Activated CD8-positive, alpha-beta memory T cell treated with anti-CD3 and anti-CD28 coated beads, Interleukin-2, amount 50 U/mL, for 24 hours (primary cell): Measurements from ENCODE around the gene KSR1.
"Not testable (repeated sequence)": the region's sequence is repeated elsewhere in the genome, so short reads cannot be mapped to it uniquely, and the experiment has no call there.

ENCODE experiments used
- DNase-seq: peaks from one replicate; pipeline ENCODE4 v3.0.0-alpha.2; 2020; ENCODE audit errors: extremely low read depth

KSR1 gene

DNA sequence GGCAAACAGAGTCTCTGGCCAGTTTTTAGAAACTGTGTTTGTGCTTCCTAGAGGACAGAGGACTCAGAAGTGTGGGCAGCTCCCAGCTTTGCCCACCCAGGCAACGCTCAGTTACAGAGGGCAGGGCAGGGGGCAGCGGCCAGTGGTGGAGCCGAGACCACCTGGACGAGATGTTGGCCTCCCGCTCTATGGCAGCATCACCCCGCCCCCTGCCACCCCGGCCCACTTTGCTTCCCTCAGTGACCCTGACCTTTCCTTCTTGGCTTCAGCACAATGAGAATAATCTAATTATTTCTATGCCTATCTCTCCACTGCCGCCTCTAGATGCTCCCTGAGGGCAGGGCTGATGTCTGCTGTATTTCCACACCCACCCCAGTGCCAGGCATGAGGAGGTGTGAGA, 200.4 kb downstream of the KSR1 start:
- DNase-seq: not testable (repeated sequence)

DNA sequence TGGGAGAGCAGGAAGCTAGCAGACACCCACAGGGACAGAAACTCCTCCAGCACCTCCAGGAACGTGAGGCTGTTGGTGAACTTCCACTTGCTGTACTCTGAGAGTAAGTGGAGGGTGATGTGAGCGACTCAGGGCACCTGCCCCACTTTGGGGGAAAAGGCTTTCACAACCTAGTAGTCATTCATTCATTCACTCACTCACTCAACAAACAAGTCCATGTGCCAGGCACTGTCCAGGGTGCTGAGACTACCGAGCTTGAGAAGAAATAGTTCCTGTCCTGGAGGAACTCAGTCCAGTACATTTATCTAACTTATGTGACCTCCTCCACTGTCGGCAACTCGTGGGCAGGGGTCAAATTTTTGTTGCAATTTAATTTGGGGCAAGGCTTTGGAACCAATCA, 201.4 kb downstream of the KSR1 start:
- no peak for DNase-seq

DNA sequence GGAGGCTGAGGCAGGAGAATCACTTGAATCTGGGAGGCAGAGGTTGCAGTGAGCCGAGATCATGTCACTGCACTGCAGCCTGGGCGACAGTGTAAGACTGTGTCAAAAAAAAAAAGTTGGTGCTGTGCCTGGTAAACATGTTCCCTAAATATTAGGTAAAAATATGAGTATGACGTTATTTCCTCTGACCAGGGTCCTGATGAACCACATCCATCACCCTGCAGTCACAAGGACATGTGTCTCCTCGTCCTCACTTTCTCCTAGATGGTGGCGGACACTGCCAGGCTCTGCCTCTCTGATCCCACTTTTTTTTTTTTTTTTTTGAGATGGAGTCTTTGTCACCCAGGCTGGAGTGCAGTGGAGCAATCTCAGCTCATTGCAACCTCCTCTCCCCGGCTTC, 203.4 kb downstream of the KSR1 start:
- no peak for DNase-seq

DNA sequence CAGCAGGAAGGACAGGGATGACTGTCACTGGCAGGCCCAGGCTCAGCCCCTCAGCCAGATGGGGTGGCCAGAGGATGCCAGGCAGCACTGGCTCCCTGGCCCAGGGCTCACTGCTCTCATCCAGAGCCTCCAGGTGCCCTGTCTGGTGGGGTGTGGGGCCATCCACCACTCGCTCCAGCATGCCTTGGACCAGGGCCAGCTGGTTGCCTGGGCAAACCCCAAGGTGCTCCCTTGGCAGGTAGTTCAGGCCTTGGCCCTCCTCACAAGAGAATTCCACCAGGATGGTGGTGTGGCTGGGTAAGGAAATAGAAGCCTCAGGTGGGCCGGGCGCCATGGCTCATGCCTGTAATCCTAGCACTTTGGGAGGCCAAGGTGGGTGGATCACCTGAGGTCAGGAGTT, 204.2 kb downstream of the KSR1 start:
- no peak for DNase-seq

DNA sequence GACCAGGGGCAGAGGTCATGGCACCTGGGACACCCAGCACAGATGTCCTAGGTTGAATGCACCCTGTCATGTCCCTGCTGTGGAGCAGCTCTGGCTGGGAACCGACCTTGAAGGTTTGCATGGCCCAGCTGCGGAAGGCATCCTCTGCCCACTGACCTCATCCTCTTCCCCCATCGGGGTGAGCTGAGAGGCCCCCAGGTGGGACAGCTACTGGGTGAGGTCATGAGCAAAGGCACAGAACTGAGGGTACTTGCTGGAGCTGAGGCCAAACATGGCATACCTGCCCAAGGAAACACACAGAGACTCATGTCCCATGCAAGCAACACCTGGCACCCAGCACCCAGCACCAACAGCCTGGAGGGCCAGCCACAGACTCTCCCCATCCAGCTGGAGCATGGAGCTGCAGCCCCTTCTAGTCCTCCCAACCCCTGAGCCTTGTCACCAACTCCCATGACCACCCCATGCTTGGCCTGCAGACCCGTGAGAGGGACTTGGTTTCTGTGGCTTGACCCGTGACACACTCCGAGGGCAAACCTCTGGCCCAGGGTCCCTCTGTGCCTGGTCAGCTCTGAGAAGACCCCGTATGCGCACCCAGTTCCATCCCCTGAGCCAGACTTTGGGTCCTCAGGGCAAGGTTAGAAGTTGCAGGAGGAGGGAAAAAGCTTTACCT, 207.8 kb downstream of the KSR1 start:
- no peak for DNase-seq

DNA sequence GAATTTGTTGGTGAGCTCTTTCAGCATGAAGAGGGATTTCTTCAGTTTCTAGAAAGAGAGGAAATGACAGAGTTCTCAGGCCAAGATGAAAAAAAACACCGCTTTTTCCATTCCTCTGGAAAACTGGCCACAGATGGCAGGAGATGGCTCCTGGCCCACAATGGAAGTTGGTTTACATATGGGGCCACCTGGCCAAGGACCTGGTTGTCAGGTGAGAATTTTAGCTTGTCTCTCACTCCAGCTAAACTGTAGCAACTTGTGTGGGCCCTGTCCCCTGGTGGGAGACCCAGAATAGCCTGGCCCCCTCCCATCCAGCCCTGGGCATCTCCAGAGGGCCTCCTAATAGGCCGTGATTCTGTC, 208.3 kb downstream of the KSR1 start:
- DNase-seq: no peak

DNA sequence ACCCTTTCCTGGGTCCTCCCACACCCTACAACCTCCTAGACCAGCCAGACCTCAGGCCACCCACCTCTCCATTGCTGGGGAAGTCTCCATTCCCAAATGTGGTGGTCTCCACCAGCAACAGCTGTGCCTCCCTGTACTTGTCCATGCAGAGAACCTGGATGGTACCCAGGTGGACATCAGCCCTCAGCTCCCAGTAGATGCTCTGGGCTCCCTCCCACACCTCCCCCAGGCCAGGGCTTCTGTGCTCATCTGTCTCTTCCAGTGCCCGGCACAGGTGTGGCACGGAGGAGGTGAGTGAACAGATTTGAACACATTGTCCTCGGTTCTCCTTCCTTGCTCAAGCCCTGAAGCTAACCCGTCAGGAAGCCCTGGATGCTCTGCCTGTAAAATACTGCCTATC, 209.3 kb downstream of the KSR1 start:
- no peak for DNase-seq

DNA sequence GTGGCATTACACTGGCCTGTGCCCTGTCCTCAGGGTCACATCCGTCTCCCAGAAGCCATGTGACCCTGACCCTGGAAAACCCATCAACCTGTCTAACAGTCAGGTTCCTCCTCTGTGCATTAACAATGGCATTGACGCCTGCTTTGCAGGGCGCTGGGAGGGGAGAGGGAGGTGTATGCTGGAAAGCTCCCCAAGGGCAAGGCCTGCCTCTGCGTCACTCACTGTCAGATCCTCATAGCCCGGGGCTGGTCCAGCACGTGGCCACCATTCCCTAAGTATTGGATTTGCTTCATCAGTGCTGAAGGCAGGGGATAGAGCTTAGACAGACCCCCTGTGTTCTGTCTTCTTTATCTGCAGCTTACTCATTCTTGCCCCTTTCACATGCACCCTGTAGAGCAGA, 210.0 kb downstream of the KSR1 start:
- DNase-seq: not testable (repeated sequence)

DNA sequence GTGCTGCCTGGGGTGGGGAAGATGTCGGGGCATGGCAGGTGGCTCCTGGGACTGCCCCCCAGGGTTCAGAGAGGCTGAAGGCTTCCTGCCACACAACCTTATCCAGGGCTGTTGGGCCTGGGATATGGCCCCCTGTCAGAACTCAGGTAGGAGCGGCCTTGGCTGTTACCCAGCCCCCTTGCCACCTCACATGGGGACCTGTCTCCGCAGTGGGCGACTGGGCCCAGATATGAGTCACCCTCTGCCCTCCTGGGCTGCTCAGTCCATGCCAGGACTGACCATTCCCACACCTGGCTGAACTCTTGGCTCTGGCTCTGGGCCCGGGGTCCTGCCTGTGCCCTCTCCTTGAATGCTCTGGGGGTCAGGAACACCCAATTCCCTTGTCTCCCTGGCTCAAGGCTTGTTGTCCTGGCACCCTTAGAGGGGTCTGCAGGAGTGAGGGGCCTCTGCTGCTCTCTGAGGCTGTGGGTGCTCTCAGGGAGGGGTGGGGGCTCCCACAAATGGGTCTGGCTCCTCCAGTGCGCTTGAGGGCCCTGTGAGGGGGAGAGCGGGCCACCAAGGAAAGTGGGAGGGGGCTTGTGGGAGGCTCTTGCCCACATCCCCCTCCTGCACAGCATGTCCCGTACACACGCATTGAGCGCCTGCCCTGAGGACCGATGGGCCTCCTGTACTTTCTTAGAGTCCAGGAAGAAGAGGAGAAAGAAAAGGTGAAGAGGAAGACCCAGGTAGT, 210.7 kb downstream of the KSR1 start:
- DNase-seq: no peak

DNA sequence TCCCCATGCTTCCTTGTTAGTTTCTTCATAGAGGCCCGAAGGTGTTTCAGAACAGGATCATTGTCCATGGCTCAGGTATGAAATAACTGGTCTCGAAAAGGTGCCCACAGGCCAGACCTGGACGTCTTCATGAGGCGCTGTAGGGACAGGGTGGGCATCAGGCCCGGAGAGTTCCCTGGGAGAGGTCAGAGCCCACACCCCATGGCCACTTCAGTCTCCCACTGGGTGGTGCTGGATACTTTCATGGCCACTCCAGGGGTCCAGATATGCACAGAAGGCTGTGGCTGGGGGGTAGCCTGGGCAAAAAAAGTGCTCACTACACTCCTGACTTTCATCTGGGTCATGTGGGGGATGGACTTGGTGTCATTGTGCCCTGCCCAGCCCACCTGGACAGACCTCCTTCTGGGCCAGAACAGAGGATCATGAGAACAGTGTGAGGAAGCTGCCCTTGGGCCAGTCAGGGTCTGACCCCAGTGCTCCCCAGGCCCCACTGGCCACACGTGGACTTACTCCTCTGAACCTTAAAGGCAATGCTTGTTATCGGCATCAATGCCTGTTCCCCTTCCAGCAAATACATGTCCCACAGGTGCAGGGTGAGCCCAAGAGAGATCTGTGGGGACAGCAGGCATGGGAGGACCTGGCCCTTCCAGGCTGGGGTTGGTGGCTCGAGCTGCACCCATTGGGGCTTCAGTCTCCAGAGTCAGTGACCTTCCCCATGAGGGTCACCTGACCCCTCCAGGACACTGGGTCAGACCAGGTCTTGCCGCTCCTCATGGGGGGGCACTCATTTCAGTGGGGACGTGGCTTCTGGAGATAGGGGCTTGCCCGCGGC, 211.6 kb downstream of the KSR1 start:
- DNase-seq: no peak

DNA sequence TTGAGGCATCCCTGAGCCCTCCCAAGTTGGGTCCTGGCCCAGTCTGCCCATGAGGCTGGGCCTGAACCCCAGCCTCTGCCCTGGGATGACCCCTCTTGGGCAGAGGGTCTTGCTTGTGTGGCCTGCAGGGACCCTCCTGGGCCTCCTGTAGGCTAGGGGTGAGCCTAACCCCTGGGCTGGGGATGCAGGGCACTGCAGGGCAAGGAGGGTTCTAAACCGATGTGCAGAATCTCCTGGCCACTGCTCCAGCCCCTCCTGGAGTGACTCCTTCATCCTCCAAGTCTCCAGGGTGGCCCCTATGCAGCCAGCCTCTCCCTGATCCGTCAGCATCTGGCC, 212.2 kb downstream of the KSR1 start:
- no peak for DNase-seq

DNA sequence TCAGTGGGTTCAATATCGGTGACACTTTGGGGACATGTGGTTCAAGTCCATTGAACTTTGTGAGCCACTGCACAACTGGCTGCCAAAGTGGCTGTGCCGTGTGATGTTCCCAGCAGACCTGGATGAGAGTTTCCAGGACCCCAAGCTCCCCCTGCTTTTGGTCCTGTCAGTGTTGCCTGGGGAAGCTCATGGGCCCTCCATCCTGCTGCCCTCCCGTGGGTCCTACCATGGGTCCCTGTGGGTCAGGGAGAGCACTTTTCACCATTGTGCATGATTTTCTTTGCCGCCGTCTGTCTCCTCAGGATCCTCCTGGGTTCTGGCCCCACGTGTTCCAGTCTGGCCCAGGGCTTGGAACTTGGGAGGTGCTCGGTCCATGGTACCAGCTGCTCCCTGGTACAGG, 212.9 kb downstream of the KSR1 start:
- DNase-seq: no peak

DNA sequence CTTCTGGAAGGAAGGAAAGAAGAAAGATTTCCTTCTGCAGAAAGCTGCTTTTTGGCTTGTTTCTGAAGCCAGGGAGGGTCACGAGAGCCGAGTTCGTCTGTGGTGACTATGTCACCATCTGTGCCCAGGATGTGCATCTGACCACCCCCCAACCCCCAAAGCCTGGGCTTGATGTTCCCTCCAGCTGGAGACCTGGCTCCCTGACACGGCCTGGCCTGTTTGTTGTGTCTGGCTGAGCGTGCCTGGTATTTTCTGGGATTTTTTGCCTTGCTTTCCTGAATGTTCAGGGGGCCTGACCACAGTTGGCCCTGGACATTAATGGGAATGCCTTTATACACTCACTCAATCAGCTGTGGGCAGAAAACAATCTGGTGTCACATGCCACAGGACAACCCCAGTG, 213.6 kb downstream of the KSR1 start:
- no peak for DNase-seq

DNA sequence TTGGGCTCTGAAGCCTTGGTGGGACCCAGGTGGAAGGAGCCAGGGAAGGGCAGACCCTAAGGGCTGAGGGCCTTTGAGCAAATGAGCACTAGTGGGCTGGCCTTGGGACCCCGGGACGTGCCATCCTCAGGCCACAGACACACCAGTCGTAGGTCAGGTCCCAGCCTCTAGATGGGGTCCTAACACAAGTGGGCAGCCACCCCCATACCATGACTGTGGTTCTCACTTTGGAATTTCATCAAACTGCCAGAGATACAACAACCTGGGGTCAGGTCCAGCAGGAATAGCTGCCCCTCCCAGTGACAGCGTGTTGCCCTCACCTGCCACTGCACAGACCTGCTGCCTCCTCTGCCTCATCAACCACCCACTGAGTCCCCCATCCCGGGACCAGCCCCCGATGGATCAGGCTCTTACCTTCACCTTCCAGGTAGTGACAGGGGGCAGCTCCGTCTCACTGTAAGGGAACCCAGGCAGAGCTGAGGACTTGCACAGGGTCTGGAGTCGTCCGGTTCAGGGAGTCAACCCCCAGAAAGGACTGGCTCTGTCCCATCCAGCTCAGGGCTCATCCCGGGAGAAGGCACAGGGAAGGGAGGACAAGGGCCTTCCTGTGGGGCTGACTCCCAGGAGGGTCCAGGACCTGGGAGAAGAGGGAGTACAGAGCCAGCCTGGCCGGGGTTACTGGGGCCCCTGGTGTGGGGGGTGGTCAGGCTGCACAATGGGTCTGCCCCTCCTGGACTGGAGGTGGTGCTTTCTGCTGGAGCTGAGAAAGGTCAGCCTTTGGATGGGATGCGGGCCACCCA, 214.7 kb downstream of the KSR1 start:
- no peak for DNase-seq

DNA sequence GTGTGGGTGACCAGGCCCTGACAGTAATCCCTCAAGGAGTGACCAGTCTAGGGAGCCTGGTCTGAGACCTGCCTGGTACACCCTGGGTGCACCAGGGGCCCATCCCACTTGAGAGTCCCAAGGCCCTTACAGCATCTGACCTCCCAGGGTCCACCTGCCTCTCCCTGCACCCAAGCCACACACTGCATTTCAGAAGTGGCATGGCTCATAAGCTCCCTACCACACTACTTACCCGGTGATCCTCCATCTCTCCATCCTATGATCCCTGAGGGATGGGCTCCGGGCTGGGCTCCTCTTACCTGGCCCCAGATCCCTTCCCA, 215.3 kb downstream of the KSR1 start:
- DNase-seq: no peak

DNA sequence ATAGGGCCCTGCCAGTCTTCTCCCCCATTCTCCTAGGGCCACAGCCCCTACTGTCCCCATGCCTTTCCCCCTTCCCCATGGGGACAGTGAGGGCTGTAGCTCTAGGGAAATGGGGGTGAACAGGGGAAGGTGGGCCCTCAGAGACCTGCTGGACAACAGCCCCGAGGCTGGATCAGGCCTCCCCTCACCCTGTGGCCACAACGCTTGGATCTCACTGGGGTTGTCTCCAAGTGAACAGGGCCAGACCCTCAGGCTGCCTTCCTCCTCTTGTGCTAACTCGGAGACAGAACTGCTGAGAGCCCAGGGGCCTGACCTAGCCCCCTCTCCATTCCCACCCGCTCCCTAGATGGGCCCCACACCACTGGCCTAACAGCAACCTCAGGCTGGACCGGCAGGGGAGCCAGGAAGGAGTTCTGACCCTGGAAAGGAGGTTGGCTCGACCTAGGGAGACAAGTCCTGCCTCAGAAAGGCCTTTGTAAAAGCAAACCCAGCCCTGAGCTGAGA, 215.8 kb downstream of the KSR1 start:
- not testable (repeated sequence) for DNase-seq

DNA sequence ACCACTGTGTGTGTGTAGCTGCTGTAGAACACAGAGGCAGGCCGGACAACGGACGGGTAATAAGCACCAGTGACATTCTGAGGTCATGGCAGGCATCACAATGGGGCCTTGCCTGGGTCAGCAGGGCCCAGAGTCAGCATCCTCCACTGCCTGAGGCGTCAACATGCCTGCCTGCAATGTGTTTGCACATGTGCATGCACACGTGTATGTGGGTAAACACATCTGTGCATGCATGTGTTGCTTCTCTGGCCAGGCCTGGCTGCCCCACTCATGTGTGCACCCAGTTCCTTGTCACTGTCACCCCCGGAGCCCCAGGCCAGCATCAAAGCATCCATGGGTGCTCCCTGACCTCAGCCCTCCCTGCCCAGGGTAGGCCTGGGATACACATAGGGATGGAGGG, 218.1 kb downstream of the KSR1 start:
- DNase-seq: no peak
